Heart left ventricle (tissue), 16 donors: Measurements from ENCODE around the gene IQGAP2. TPM values are rescaled to one million over a fixed set of nuclear protein-coding genes. Genes with fewer than 3 reads are reported as not detected.
A peak's percentile ranks its signal among the peaks of the same experiment; 100 is the strongest.

Experiments used
- ATAC-seq, 4 donors: fragments of 200-7000 bp; cut with Tn5 transposase; one replicate each; pipeline ENCODE4 v1.9.1; 2020 to 2022; ENCODE audit warnings: moderate library complexity in 4 of 4, mild to moderate bottlenecking in 3 of 4, moderate number of reproducible peaks in 1 of 4
- DNase-seq, 5 donors: peaks; one replicate each; pipeline ENCODE4 v3.0.0-alpha.2; 2020
- H3K27ac ChIP-seq, 12 donors: fragments of 200-600 bp; sonication (generic) in 4 of 12; one replicate each; pipeline versions ENCODE4 v1.5.0 to v1.8.0; 2016 to 2022; ENCODE audit warnings: mild to moderate bottlenecking in 2 of 12
- H3K27me3 ChIP-seq, 9 donors: fragments of 200-600 bp; sonication (generic) in 2 of 9; one replicate each; pipeline versions ENCODE4 v1.5.1 to v1.8.0; 2016 to 2022; ENCODE audit warnings: mild to moderate bottlenecking in 3 of 9
- H3K36me3 ChIP-seq, 9 donors: fragments of 200-600 bp; sonication (generic) in 2 of 9; one replicate each; pipeline versions ENCODE4 v1.5.0 to v1.8.0; 2018 to 2022; ENCODE audit warnings: mild to moderate bottlenecking in 2 of 9
- H3K4me1 ChIP-seq, 12 donors: fragments of 200-600 bp; sonication (generic) in 4 of 12; one replicate each; pipeline versions ENCODE4 v1.5.0 to v1.8.0; 2016 to 2022; ENCODE audit warnings: mild to moderate bottlenecking in 3 of 12
- H3K4me3 ChIP-seq, 12 donors: fragments of 200-600 bp; sonication (generic) in 4 of 12; one replicate each; pipeline versions ENCODE4 v1.5.0 to v1.8.0; 2017 to 2022; ENCODE audit warnings: mild to moderate bottlenecking in 9 of 12, moderate library complexity in 4 of 12
- H3K9me3 ChIP-seq, 12 donors: fragments of 200-600 bp; sonication (generic) in 4 of 12; one replicate each; pipeline versions ENCODE4 v1.5.0 to v1.8.0; 2016 to 2022; ENCODE audit warnings: mild to moderate bottlenecking in 1 of 12
- CTCF ChIP-seq, 12 donors: fragments of 200-600 bp; sonication (generic) in 4 of 12; IDR thresholded peaks; one replicate each; pipeline versions ENCODE4 v1.5.0 to v1.8.0; 2018 to 2022; ENCODE audit warnings: antibody characterized with exemption in 12 of 12, mild to moderate bottlenecking in 5 of 12
- POLR2A ChIP-seq, 2 donors: fragments of 450-650 bp; IDR thresholded peaks; one replicate each; pipeline ENCODE4 v1.6.1; 2017; ENCODE audit warnings: antibody characterized with exemption in 2 of 2, mild to moderate bottlenecking in 2 of 2, moderate library complexity in 2 of 2
- whole genome bisulfite sequencing, 4 donors: extraction: QIAGEN DNeasy Blood & Tissue Kit in 2 of 4; methylation state at CpG; one replicate each; pipeline versions ENCODE4 v1.1.5 to v1.1.7; 2013 to 2018; 5-methylcytosine and 5-hydroxymethylcytosine counted together
- intact Hi-C, 10 donors: fragments of 100-400 bp; cut with DNase I; formaldehyde crosslinking; loops; one replicate each; pipeline versions ENCODE4 v1.11.1 to v1.14.2; 2022
- polyA plus RNA-seq, 2 donors: library from polyadenylated mRNA; stranded (reverse); fragments of 200-250 nt; gene quantifications; one replicate each; pipeline ENCODE4 v1.2.3, GENCODE V29; 2013
- total RNA-seq, 9 donors: library from RNA; depleted of rRNA in 2 of 9; stranded (reverse); fragments of >200 nt in 2 of 9; fragmentation: NEBNext Ultra II Directional in 3 of 9; extraction: Animal tissue kit (Norgen Biotek cat#: 25700) in 3 of 9; gene quantifications; one replicate each; pipeline versions ENCODE4 v1.1.0 to v1.2.4, GENCODE V29; 2016 to 2023
- donor health status: ischemic (EF 13 %, LVEDD 7.1; RV severe dilation, severe dysfunction).
- donor health status: healthy with polysubstance abuse.
- donor health status: DM: no; HTN: yes; CAD: no.
- donor health status: DM: no; HTN: no; CAD: no.
- donor health status: ischemic (EF 25% LVEDD 6.9; RV normal size, moderate dysfunction).
- donor health status: ischemic (EF 25% LVEDD 5.7; RV mildly dilated, moderate dysfunction).
- donor health status: healthy.
- donor health status: DM: yes; HTN: yes; CAD: no.
- donor health status: ischemic (EF 35%, LVEDD 5.7; RV mildly dilated, moderate dysfunction).
- donor health status: nonischemic (EF 11% LVEDD 7.7; RV severe dilation, severe dysfunction).
- donor health status: DM: yes; HTN: yes; CAD: no.
- donor health status: PGD.
- donor health status: ischemic (EF 29% LVEDD 5.4; RV normal size, mild dysfunction).
- donor health status: nonischemic (EF 23%, LVEDD 6.1; RV moderate dilation, normal function).

The IQGAP2 gene
- total and polyA plus RNA-seq, 11 donors = 1.7 to 35.4 (median 6.1) TPM

GRCh38 chr5:76582230-76583162 lies 179.4 kb downstream of the IQGAP2 start:
- Histone ChIP-seq H3K9me3 (no peaks in the 10 kb centered on the region), H3K27ac (peak overlapping the region in 2 of 12 donors; percentile 7 to 74), H3K4me3 (no peak overlapping the region), H3K27me3 (peaks cover 0 to 11% (median 0%) of the 10 kb centered on the region in 9 donors), H3K36me3 (no peaks in the 10 kb centered on the region), H3K4me1 (peaks cover 0 to 28% (median 0%) of the 10 kb centered on the region in 12 donors)
- intact Hi-C loops = loop anchor here in 2 of 10 donors (5.0 to 10.0 kb wide), 2 partner anchors 178 to 245 kb away; partner anchors contain the start of gene IQGAP2 (in 1 of the 2)
- no peak for TF ChIP-seq CTCF (IDR thresholded peaks at IDR 0.05)
- no peak for TF ChIP-seq POLR2A (IDR thresholded peaks at IDR 0.05)
- DNase-seq = peak in 1 of 5 donors; percentile 13
- WGBS, 4 donors = 82 to 88% (median 87%) methylated on average over 6 of the region's 6 CpGs
- peak in 2 of 4 donors; percentile 39 to 58 for ATAC-seq

GRCh38 chr5:76583163-76584047 lies 180.3 kb downstream of the IQGAP2 start:
- no peak for DNase-seq
- Histone ChIP-seq H3K4me1 (peaks cover 0 to 28% (median 0%) of the 10 kb centered on the region in 12 donors), H3K27me3 (peaks cover 0 to 11% (median 0%) of the 10 kb centered on the region in 9 donors), H3K4me3 (no peak overlapping the region), H3K27ac (peak overlapping the region in 1 of 12 donors; percentile 56), H3K9me3 (no peaks in the 10 kb centered on the region), H3K36me3 (no peaks in the 10 kb centered on the region)
- no peak for ATAC-seq
- intact Hi-C loops = loop anchor here in 2 of 10 donors (5.0 to 10.0 kb wide), 2 partner anchors 179 to 246 kb away; partner anchors contain the start of gene IQGAP2 (in 1 of the 2)
- WGBS, 4 donors = 43 to 50% (median 45%) methylated on average over 7 of the region's 7 CpGs
- no peak for TF ChIP-seq POLR2A (IDR thresholded peaks at IDR 0.05)
- TF ChIP-seq CTCF (IDR thresholded peaks at IDR 0.05) = peak in 8 of 12 donors; percentile 25 to 58 (median 36)

GRCh38 chr5:76585783-76586217 lies 182.7 kb downstream of the IQGAP2 start:
- peaks cover 0 to 24% (median 0%) of the 10 kb centered on the region in 12 donors for H3K4me1 ChIP-seq
- 91 to 92% (median 92%) methylated on average over 3 of the region's 3 CpGs for WGBS, 4 donors
- H3K36me3 ChIP-seq = no peaks in the 10 kb centered on the region
- intact Hi-C loops = loop anchor here in 1 of 10 donors (10.0 kb wide), 1 partner anchor 181 kb away; the partner anchor contains the start of gene IQGAP2
- DNase-seq (no peak), ATAC-seq (no peak)
- H3K9me3 ChIP-seq = no peaks in the 10 kb centered on the region
- no peak overlapping the region for H3K4me3 ChIP-seq
- peaks cover 0 to 11% (median 0%) of the 10 kb centered on the region in 9 donors for H3K27me3 ChIP-seq
- H3K27ac ChIP-seq = no peak overlapping the region
- TF ChIP-seq CTCF (IDR thresholded peaks at IDR 0.05) = no peak
- no peak for TF ChIP-seq POLR2A (IDR thresholded peaks at IDR 0.05)
